ENCODE measurements around the gene GJD3.

DNA sequence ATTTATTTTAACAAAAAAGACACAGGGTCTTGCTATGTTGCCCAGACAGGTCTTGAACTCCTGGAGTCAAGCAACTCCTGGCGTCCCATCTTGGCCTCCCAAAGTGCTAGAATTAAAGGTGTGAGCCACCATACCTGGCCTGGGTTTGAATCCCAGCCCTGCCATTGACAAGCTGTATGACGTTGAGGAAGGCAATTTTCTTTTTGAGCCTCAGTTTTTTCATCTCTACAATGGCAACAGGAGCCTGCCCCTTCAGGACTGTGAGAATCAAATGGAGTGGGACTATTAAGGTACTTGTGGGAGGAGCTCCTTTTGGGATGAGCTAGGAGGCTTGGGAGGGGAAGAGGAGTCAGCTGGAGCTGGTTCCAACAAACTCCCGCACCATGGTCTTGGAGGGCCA lies 49.3 kb downstream of the GJD3 start:
- TF ChIP-seq EP300 (IDR thresholded peaks at IDR 0.05): no peak
- TF ChIP-seq, protein P1, sequence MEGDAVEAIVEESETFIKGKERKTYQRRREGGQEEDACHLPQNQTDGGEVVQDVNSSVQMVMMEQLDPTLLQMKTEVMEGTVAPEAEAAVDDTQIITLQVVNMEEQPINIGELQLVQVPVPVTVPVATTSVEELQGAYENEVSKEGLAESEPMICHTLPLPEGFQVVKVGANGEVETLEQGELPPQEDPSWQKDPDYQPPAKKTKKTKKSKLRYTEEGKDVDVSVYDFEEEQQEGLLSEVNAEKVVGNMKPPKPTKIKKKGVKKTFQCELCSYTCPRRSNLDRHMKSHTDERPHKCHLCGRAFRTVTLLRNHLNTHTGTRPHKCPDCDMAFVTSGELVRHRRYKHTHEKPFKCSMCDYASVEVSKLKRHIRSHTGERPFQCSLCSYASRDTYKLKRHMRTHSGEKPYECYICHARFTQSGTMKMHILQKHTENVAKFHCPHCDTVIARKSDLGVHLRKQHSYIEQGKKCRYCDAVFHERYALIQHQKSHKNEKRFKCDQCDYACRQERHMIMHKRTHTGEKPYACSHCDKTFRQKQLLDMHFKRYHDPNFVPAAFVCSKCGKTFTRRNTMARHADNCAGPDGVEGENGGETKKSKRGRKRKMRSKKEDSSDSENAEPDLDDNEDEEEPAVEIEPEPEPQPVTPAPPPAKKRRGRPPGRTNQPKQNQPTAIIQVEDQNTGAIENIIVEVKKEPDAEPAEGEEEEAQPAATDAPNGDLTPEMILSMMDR (IDR thresholded peaks at IDR 0.05): no peak

Measured in gastroesophageal sphincter (tissue), 3 donors.